ENCODE results near the gene ARHGAP18. TPM values are rescaled to one million over a fixed set of nuclear protein-coding genes. Genes with fewer than 3 reads are reported as not detected.
A peak's percentile ranks its signal among the peaks of the same experiment; 100 is the strongest.

ARHGAP18 gene
- polyA plus RNA-seq, 1 of the 3 experiments (the other 2 are of a cell fraction): 25.0 TPM

DNA sequence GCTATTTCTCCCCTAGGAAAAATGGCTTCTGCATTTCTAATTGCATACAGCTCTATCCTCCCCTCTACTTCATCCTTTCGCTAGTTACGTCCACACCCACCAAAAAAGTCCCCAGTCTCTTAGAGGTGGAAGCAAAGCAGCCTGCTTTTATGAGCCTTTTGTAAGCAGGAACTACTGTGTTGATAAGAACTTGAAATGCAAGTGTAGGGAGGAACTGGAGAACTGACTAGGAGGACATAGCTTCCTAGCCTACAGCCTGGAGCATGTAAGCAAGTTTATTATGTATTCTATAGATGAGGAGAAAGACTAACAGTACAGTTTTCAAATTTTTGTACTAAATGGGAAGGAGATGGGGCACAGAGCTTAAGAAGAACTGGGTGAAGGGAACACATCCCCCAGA, 10.3 kb downstream of the ARHGAP18 start:
- Histone ChIP-seq H3K4me1 (ENCODE audit: control insufficient read depth in 1 of 2, insufficient read depth in 2 of 2, low read depth in 1 of 2, low read length in 1 of 2) (peaks cover 0 to 66% of the 10 kb centered on the region in 2 experiments; a peak in 2 of 4 replicates), H3K9ac (peak overlapping the region; percentile 5; the same call in 1 of the 2 replicates), H4K20me1 (ENCODE audit: insufficient read depth) (no peaks in the 10 kb centered on the region), H3K27ac (ENCODE audit: low read depth in 2 of 2, low read length in 1 of 2) (peak overlapping the region; percentile 34 to 97; a peak in 3 of 4 replicates), H2AFZ (ENCODE audit: low read depth) (no peak overlapping the region), H3K79me2 (ENCODE audit: insufficient read depth) (peaks cover 99% of the 10 kb centered on the region), H3K9me2 (no peaks in the 10 kb centered on the region), H3K36me3 (replicated peaks in 1 of 2; ENCODE audit: control insufficient read depth in 1 of 2, insufficient read depth in 2 of 2, low read length in 1 of 2) (peaks cover 0 to 27% of the 10 kb centered on the region in 2 experiments), H3F3A (replicated peaks; ENCODE audit: insufficient read depth) (peaks cover 41% of the 10 kb centered on the region), H3K27me3 (ENCODE audit: insufficient read depth) (no peaks in the 10 kb centered on the region), H3K4me2 (peak overlapping the region; percentile 80; the same call in 1 of the 2 replicates), H3K4me3 (ENCODE audit: low read depth in 2 of 2, low read length in 1 of 2) (no peak overlapping the region), H3K9me3 (no peaks in the 10 kb centered on the region)
- POLR2A ChIA-PET: no interaction called here
- WGBS (ENCODE audit: low lambda C conversion rate): 94% methylated on average over 2 of the region's 2 CpGs
- CTCF ChIA-PET: interaction anchor here (2.2 kb wide), 1 partner anchor 102 kb away, joined by 5 read pairs; no protein-coding TSS in a partner anchor
- TF ChIP-seq JUND (IDR thresholded peaks at IDR 0.05) (no peak), ELF1 (IDR thresholded peaks at IDR 0.05) (no peak), RCOR1 (IDR thresholded peaks at IDR 0.05; ENCODE audit: low read length) (no peak), SIN3A (IDR thresholded peaks at IDR 0.05; ENCODE audit: borderline replicate concordance, low read depth, low read length) (no peak), RAD21 (IDR thresholded peaks at IDR 0.05; ENCODE audit: low read length) (no peak), RFX5 (IDR thresholded peaks at IDR 0.05; ENCODE audit: low read length) (no peak), RXRA (IDR thresholded peaks at IDR 0.05; ENCODE audit: borderline replicate concordance, low read depth) (no peak), FOSL2 (IDR thresholded peaks at IDR 0.05; ENCODE audit: borderline replicate concordance, low read depth) (no peak), SMC3 (IDR thresholded peaks at IDR 0.05; ENCODE audit: low read depth, low read length) (no peak), NFIC (IDR thresholded peaks at IDR 0.05; ENCODE audit: borderline replicate concordance) (no peak)
- TF ChIP-seq, protein P1, sequence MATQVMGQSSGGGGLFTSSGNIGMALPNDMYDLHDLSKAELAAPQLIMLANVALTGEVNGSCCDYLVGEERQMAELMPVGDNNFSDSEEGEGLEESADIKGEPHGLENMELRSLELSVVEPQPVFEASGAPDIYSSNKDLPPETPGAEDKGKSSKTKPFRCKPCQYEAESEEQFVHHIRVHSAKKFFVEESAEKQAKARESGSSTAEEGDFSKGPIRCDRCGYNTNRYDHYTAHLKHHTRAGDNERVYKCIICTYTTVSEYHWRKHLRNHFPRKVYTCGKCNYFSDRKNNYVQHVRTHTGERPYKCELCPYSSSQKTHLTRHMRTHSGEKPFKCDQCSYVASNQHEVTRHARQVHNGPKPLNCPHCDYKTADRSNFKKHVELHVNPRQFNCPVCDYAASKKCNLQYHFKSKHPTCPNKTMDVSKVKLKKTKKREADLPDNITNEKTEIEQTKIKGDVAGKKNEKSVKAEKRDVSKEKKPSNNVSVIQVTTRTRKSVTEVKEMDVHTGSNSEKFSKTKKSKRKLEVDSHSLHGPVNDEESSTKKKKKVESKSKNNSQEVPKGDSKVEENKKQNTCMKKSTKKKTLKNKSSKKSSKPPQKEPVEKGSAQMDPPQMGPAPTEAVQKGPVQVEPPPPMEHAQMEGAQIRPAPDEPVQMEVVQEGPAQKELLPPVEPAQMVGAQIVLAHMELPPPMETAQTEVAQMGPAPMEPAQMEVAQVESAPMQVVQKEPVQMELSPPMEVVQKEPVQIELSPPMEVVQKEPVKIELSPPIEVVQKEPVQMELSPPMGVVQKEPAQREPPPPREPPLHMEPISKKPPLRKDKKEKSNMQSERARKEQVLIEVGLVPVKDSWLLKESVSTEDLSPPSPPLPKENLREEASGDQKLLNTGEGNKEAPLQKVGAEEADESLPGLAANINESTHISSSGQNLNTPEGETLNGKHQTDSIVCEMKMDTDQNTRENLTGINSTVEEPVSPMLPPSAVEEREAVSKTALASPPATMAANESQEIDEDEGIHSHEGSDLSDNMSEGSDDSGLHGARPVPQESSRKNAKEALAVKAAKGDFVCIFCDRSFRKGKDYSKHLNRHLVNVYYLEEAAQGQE (IDR thresholded peaks at IDR 0.05; ENCODE audit: low read depth, low read length): no peak
- TF ChIP-seq, protein P2, sequence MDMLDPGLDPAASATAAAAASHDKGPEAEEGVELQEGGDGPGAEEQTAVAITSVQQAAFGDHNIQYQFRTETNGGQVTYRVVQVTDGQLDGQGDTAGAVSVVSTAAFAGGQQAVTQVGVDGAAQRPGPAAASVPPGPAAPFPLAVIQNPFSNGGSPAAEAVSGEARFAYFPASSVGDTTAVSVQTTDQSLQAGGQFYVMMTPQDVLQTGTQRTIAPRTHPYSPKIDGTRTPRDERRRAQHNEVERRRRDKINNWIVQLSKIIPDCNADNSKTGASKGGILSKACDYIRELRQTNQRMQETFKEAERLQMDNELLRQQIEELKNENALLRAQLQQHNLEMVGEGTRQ (IDR thresholded peaks at IDR 0.05; ENCODE audit: borderline replicate concordance, low read depth, low read length): no peak
- no peak for DNase-seq

DNA sequence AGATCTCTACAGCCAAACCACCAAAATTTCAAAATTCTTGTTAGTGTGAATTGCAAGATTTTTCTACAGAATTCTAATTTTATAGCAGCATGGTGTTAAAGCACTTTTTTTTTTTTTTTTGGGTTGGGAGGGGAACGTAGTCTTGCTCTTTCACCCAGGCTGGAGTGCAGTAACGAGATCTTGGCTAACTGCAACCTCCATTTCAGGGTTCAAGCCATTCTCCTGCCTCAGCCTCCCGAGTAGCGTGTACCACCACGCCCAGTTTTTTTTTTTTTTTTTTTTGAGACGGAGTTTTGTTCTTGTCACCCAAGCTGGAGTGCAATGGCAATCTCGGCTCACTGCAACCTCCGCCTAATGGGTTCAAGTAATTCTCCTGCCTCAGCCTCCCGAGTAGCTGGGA, 11.5 kb downstream of the ARHGAP18 start:
- Histone ChIP-seq H3K4me2 (peak overlapping the region; percentile 28; the same call in 1 of the 2 replicates), H3K36me3 (replicated peaks in 1 of 2; ENCODE audit: control insufficient read depth in 1 of 2, insufficient read depth in 2 of 2, low read length in 1 of 2) (peaks cover 0 to 31% of the 10 kb centered on the region in 2 experiments), H3K27me3 (ENCODE audit: insufficient read depth) (no peaks in the 10 kb centered on the region), H3F3A (replicated peaks; ENCODE audit: insufficient read depth) (peaks cover 34% of the 10 kb centered on the region), H3K9me3 (no peaks in the 10 kb centered on the region), H4K20me1 (ENCODE audit: insufficient read depth) (no peaks in the 10 kb centered on the region), H3K4me1 (ENCODE audit: control insufficient read depth in 1 of 2, insufficient read depth in 2 of 2, low read depth in 1 of 2, low read length in 1 of 2) (peaks cover 0 to 66% of the 10 kb centered on the region in 2 experiments; a peak in 2 of 4 replicates), H3K9ac (no peak overlapping the region), H3K4me3 (ENCODE audit: low read depth in 2 of 2, low read length in 1 of 2) (no peak overlapping the region), H2AFZ (ENCODE audit: low read depth) (no peak overlapping the region), H3K9me2 (no peaks in the 10 kb centered on the region), H3K27ac (ENCODE audit: low read depth in 2 of 2, low read length in 1 of 2) (peak overlapping the region in 1 of 2 experiments; percentile 97; a peak in 2 of 4 replicates), H3K79me2 (ENCODE audit: insufficient read depth) (peaks cover 99% of the 10 kb centered on the region)
- WGBS (ENCODE audit: low lambda C conversion rate): 92% methylated on average over 9 of the region's 9 CpGs
- CTCF ChIA-PET: interaction anchor here (2.2 kb wide), 1 partner anchor 100 kb away, joined by 5 read pairs; no protein-coding TSS in a partner anchor
- POLR2A ChIA-PET: no interaction called here
- no peak for DNase-seq
- no peak for TF ChIP-seq NFIC (IDR thresholded peaks at IDR 0.05; ENCODE audit: borderline replicate concordance)
- TF ChIP-seq, protein P1 (IDR thresholded peaks at IDR 0.05; ENCODE audit: low read depth, low read length): no peak
- TF ChIP-seq, protein P3, sequence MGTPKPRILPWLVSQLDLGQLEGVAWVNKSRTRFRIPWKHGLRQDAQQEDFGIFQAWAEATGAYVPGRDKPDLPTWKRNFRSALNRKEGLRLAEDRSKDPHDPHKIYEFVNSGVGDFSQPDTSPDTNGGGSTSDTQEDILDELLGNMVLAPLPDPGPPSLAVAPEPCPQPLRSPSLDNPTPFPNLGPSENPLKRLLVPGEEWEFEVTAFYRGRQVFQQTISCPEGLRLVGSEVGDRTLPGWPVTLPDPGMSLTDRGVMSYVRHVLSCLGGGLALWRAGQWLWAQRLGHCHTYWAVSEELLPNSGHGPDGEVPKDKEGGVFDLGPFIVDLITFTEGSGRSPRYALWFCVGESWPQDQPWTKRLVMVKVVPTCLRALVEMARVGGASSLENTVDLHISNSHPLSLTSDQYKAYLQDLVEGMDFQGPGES (IDR thresholded peaks at IDR 0.05; ENCODE audit: low read depth, low read length): no peak
- no peak for TF ChIP-seq FOXJ3 (CRISPR knock-in tag; IDR thresholded peaks at IDR 0.05)
- TF ChIP-seq TAF1 (IDR thresholded peaks at IDR 0.05; ENCODE audit: borderline replicate concordance, low read depth, low read length): no peak

Measured in SK-N-SH (cell line).